ENCODE measurements around the gene DBR1.

GRCh38 chr3:138196023-138196422 lies 21.3 kb upstream of the DBR1 start:
- TF ChIP-seq POLR2A (IDR thresholded peaks at IDR 0.05; ENCODE audit: insufficient read depth in 1 of 2, low read depth in 2 of 2, low read length in 2 of 2) (no peak), RNF2 (conservative IDR thresholded peaks at IDR 0.05; ENCODE audit: low read depth) (no peak)
- TF ChIP-seq, protein P1, sequence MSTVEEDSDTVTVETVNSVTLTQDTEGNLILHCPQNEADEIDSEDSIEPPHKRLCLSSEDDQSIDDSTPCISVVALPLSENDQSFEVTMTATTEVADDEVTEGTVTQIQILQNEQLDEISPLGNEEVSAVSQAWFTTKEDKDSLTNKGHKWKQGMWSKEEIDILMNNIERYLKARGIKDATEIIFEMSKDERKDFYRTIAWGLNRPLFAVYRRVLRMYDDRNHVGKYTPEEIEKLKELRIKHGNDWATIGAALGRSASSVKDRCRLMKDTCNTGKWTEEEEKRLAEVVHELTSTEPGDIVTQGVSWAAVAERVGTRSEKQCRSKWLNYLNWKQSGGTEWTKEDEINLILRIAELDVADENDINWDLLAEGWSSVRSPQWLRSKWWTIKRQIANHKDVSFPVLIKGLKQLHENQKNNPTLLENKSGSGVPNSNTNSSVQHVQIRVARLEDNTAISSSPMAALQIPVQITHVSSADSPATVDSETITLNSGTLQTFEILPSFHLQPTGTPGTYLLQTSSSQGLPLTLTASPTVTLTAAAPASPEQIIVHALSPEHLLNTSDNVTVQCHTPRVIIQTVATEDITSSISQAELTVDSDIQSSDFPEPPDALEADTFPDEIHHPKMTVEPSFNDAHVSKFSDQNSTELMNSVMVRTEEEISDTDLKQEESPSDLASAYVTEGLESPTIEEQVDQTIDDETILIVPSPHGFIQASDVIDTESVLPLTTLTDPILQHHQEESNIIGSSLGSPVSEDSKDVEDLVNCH (CRISPR knock-in tag; IDR thresholded peaks at IDR 0.05) = no peak
- TF ChIP-seq, protein P2, sequence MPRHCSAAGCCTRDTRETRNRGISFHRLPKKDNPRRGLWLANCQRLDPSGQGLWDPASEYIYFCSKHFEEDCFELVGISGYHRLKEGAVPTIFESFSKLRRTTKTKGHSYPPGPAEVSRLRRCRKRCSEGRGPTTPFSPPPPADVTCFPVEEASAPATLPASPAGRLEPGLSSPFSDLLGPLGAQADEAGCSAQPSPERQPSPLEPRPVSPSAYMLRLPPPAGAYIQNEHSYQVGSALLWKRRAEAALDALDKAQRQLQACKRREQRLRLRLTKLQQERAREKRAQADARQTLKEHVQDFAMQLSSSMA (CRISPR knock-in tag; IDR thresholded peaks at IDR 0.05) = no peak
